Neural cell (in vitro differentiated cells): ENCODE measurements around the gene PLEKHH2.

ENCODE experiments used
- EP300 ChIP-seq: fragments of 450-650 bp; conservative IDR thresholded peaks from 2 replicates; pipeline ENCODE4 v1.6.1; 2014; ENCODE audit warnings: antibody characterized with exemption, mild to moderate bottlenecking, moderate library complexity; ENCODE audit not compliant: poor library complexity, severe bottlenecking
- EZH2 ChIP-seq: fragments of 200-600, 300-800 bp; shearing (Covaris generic), sonication (generic); IDR thresholded peaks from 2 replicates; pipeline ENCODE4 v1.6.1; 2014; ENCODE audit warnings: antibody characterized with exemption, low read length, borderline replicate concordance, mild to moderate bottlenecking; ENCODE audit not compliant: insufficient read depth, poor library complexity, severe bottlenecking
- POLR2AphosphoS5 ChIP-seq: IDR thresholded peaks from 2 replicates; pipeline ENCODE4 v1.6.1; 2012
- TF ChIP-seq, protein P1 (sequence below): fragments of 450-650 bp; IDR thresholded peaks from 2 replicates; pipeline ENCODE4 v1.5.1; 2014; ENCODE audit warnings: antibody characterized with exemption, mild to moderate bottlenecking, moderate library complexity; ENCODE audit not compliant: poor library complexity, severe bottlenecking
- TF ChIP-seq, protein P2 (sequence below): IDR thresholded peaks from 2 replicates; pipeline ENCODE4 v1.6.1; 2012; ENCODE audit warnings: borderline replicate concordance

- TF ChIP-seq, protein P1, sequence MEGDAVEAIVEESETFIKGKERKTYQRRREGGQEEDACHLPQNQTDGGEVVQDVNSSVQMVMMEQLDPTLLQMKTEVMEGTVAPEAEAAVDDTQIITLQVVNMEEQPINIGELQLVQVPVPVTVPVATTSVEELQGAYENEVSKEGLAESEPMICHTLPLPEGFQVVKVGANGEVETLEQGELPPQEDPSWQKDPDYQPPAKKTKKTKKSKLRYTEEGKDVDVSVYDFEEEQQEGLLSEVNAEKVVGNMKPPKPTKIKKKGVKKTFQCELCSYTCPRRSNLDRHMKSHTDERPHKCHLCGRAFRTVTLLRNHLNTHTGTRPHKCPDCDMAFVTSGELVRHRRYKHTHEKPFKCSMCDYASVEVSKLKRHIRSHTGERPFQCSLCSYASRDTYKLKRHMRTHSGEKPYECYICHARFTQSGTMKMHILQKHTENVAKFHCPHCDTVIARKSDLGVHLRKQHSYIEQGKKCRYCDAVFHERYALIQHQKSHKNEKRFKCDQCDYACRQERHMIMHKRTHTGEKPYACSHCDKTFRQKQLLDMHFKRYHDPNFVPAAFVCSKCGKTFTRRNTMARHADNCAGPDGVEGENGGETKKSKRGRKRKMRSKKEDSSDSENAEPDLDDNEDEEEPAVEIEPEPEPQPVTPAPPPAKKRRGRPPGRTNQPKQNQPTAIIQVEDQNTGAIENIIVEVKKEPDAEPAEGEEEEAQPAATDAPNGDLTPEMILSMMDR, result no peak
- TF ChIP-seq, protein P2, sequence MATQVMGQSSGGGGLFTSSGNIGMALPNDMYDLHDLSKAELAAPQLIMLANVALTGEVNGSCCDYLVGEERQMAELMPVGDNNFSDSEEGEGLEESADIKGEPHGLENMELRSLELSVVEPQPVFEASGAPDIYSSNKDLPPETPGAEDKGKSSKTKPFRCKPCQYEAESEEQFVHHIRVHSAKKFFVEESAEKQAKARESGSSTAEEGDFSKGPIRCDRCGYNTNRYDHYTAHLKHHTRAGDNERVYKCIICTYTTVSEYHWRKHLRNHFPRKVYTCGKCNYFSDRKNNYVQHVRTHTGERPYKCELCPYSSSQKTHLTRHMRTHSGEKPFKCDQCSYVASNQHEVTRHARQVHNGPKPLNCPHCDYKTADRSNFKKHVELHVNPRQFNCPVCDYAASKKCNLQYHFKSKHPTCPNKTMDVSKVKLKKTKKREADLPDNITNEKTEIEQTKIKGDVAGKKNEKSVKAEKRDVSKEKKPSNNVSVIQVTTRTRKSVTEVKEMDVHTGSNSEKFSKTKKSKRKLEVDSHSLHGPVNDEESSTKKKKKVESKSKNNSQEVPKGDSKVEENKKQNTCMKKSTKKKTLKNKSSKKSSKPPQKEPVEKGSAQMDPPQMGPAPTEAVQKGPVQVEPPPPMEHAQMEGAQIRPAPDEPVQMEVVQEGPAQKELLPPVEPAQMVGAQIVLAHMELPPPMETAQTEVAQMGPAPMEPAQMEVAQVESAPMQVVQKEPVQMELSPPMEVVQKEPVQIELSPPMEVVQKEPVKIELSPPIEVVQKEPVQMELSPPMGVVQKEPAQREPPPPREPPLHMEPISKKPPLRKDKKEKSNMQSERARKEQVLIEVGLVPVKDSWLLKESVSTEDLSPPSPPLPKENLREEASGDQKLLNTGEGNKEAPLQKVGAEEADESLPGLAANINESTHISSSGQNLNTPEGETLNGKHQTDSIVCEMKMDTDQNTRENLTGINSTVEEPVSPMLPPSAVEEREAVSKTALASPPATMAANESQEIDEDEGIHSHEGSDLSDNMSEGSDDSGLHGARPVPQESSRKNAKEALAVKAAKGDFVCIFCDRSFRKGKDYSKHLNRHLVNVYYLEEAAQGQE, result no peak
- no peak for TF ChIP-seq EZH2
- no peak for TF ChIP-seq EP300
- TF ChIP-seq POLR2AphosphoS5, result no peak
Observed at GRCh38 chr2:43792653-43793052, 155.6 kb downstream of the PLEKHH2 start.
